HG02885 (cell line): ENCODE data around the gene KAT2A.

Experiments used
- ATAC-seq: cut with Tn5 transposase; IDR thresholded peaks from one replicate; pipeline ENCODE4 v1.9.1; 2021; ENCODE audit warnings: mild to moderate bottlenecking; ENCODE audit not compliant: unreplicated experiment, poor library complexity

Gene KAT2A

GRCh38 chr17:42135664-42136653, 14.8 kb upstream of the KAT2A start:
- no peak for ATAC-seq

GRCh38 chr17:42135151-42135550, 14.0 kb upstream of the KAT2A start:
- no peak for ATAC-seq

- peak; percentile 40 for ATAC-seq
Observed at GRCh38 chr17:42133461-42134041, 12.4 kb upstream of the KAT2A start.

GRCh38 chr17:42132941-42133340, 11.8 kb upstream of the KAT2A start:
- ATAC-seq: no peak

- no peak for ATAC-seq
Observed at GRCh38 chr17:42131981-42132432, 10.8 kb upstream of the KAT2A start.

- no peak for ATAC-seq
Observed at GRCh38 chr17:42131232-42131631, 10.1 kb upstream of the KAT2A start.

GRCh38 chr17:42130310-42130936, 9.3 kb upstream of the KAT2A start:
- no peak for ATAC-seq

GRCh38 chr17:42129109-42129837, 8.1 kb upstream of the KAT2A start:
- ATAC-seq: no peak

- ATAC-seq: no peak
Observed at GRCh38 chr17:42127414-42127813, 6.2 kb upstream of the KAT2A start.

GRCh38 chr17:42126836-42127235, 5.7 kb upstream of the KAT2A start:
- no peak for ATAC-seq

GRCh38 chr17:42125565-42125964, 4.4 kb upstream of the KAT2A start:
- no peak for ATAC-seq

GRCh38 chr17:42124256-42124655, 3.1 kb upstream of the KAT2A start:
- ATAC-seq: no peak

- no peak for ATAC-seq
Observed at GRCh38 chr17:42122371-42123303, 1.5 kb upstream of the KAT2A start, which contains the start of gene HSPB9. TSS of gene HSPB9 (plus strand) at chr17:42122804. CDS start at chr17:42122851, 47 bp downstream.

- no peak for ATAC-seq
Observed at GRCh38 chr17:42120161-42120769, 902 bp downstream of the KAT2A start.

- ATAC-seq: no peak
Observed at GRCh38 chr17:42119301-42119700, 1.9 kb downstream of the KAT2A start.

- ATAC-seq: no peak
Observed at GRCh38 chr17:42118545-42118944, 2.6 kb downstream of the KAT2A start.

GRCh38 chr17:42118126-42118510, 3.0 kb downstream of the KAT2A start:
- ATAC-seq: no peak

GRCh38 chr17:42117397-42118125, 3.6 kb downstream of the KAT2A start:
- no peak for ATAC-seq
